GM12873 (cell line): ENCODE measurements around the gene GRIA3.

Source experiments
- TF ChIP-seq, protein P1 (sequence below): IDR thresholded peaks from 2 replicates; pipeline ENCODE4 v1.5.1; 2012; ENCODE audit warnings: low read depth, mild to moderate bottlenecking, moderate library complexity, low read length, control low read depth; ENCODE audit not compliant: insufficient read depth; ENCODE audit errors: missing control alignments

Gene GRIA3

GRCh38 chrX:123425471-123425870 is 241.4 kb downstream of the GRIA3 start:
- TF ChIP-seq, protein P1, sequence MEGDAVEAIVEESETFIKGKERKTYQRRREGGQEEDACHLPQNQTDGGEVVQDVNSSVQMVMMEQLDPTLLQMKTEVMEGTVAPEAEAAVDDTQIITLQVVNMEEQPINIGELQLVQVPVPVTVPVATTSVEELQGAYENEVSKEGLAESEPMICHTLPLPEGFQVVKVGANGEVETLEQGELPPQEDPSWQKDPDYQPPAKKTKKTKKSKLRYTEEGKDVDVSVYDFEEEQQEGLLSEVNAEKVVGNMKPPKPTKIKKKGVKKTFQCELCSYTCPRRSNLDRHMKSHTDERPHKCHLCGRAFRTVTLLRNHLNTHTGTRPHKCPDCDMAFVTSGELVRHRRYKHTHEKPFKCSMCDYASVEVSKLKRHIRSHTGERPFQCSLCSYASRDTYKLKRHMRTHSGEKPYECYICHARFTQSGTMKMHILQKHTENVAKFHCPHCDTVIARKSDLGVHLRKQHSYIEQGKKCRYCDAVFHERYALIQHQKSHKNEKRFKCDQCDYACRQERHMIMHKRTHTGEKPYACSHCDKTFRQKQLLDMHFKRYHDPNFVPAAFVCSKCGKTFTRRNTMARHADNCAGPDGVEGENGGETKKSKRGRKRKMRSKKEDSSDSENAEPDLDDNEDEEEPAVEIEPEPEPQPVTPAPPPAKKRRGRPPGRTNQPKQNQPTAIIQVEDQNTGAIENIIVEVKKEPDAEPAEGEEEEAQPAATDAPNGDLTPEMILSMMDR = no peak

DNA sequence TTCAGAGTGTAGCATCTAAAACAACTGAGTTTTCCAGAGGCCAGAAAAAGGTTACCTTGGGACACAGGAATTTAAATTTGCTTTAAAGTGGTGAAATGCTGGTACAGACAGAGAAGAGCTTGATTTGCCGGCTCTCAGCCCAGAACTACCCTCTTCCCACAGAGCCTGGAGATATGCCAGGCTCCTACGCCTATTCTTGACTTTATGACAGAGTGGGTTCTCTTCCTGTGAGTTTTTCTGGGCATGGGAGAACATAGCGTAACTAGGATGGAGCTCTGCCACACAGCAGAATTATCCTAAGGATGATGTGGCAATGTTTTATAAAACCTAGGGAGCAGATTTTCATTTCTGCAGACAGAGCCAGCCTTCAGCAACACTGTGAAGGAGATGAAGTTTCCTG is 241.8 kb downstream of the GRIA3 start:
- TF ChIP-seq, protein P1 = no peak

- TF ChIP-seq, protein P1 = no peak
These were observed 248.5 kb downstream of the GRIA3 start for GRCh38 chrX:123432361-123433150.

- TF ChIP-seq, protein P1 = no peak
These were observed 252.5 kb downstream of the GRIA3 start for GRCh38 chrX:123436512-123437136.

- TF ChIP-seq, protein P1 = no peak
These were observed 258.7 kb downstream of the GRIA3 start for GRCh38 chrX:123442764-123443163.

DNA sequence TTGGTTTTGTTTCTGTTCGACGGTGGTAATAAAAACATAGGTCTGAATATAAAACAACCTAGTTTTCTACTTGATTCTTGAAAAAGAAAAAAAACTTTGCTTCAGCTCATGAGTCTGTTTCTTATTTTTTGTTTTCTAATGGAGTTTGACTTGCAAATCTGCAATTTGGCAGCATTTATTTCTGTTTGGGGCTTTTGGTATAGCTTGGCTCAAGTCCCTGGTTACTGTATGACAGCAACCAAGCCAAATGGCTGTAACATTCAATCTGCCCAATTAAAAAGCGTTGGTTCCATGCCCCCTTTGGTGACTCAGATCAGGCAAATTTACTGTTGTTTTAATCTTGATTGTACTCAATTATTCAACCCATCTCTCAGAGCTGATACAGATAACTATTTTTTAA is 263.4 kb downstream of the GRIA3 start:
- TF ChIP-seq, protein P1 = no peak

DNA sequence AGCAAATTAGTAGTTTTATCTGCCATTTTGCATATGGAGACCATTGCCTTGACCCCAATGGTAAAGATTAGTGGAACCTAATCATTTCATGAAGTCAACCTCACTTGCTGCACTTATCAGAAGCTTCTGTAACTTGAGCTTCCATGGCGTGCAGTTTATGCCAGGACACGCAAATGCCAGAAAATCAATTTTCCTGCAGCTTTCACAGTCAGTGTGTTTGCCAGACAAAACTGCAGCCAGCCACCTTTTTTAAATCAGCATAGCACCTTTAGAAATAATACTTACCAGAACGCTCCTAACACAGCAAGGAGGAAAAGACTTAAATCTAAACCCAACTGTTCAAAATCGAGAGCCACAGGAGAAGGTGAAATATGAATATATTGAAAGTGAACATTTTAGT is 265.3 kb downstream of the GRIA3 start:
- TF ChIP-seq, protein P1 = no peak
